ENCODE measurements around the gene GABPB1. TPM values are rescaled to one million over a fixed set of nuclear protein-coding genes. Genes with fewer than 3 reads are reported as not detected.

GABPB1 gene

GRCh38 chr15:50225938-50226337, 129.1 kb downstream of the GABPB1 start:
- no peak overlapping the region for H2AK5ac ChIP-seq (ENCODE audit: low read depth, low read length)
- no peaks in the 10 kb centered on the region for H3K36me3 ChIP-seq (replicated peaks in 1 of 2; ENCODE audit: control insufficient read depth in 2 of 2, insufficient read depth in 2 of 2, low read length in 2 of 2)
- H2BK5ac ChIP-seq (ENCODE audit: low read length), result no peak overlapping the region
- no peaks in the 10 kb centered on the region for H3K9me3 ChIP-seq (replicated peaks in 1 of 2; ENCODE audit: control insufficient read depth in 2 of 2, insufficient read depth in 1 of 2, low read depth in 1 of 2, low read length in 2 of 2)
- no peak overlapping the region for H3K14ac ChIP-seq (ENCODE audit: low read length)
- no CpG with 5 or more reads among the region's 3 CpGs for WGBS, 2 donors (ENCODE audit: extremely low coverage in 2 of 2, insufficient read length in 2 of 2, insufficient replicate concordance in 1 of 2)
- H4K91ac ChIP-seq (ENCODE audit: low read depth, low read length, poor library complexity), result no peak overlapping the region
- no peak overlapping the region for H4K8ac ChIP-seq (ENCODE audit: low read depth, low read length)
- H3K4me3 ChIP-seq (ENCODE audit: low read length in 2 of 2), result no peak overlapping the region
- no peak overlapping the region for H3K4ac ChIP-seq (ENCODE audit: low read length)
- DNase-seq (ENCODE audit: low spot score), result no peak
- H3K23ac ChIP-seq (ENCODE audit: low read depth, low read length, poor library complexity), result no peak overlapping the region
- H2AFZ ChIP-seq (ENCODE audit: low read length), result no peak overlapping the region
- no peak overlapping the region for H3K27ac ChIP-seq (replicated peaks; ENCODE audit: low read length)
- no peaks in the 10 kb centered on the region for H3K79me1 ChIP-seq (ENCODE audit: low read depth, low read length)
- no peak overlapping the region for H3K9ac ChIP-seq (ENCODE audit: low read depth, low read length, poor library complexity)
- H3K4me2 ChIP-seq (ENCODE audit: insufficient read depth, low read length, poor library complexity, severe bottlenecking), result no peak overlapping the region
- H3K4me1 ChIP-seq (ENCODE audit: control insufficient read depth in 2 of 2, insufficient read depth in 1 of 2, low read depth in 1 of 2, low read length in 2 of 2), result no peaks in the 10 kb centered on the region
- no peak overlapping the region for H2BK120ac ChIP-seq (ENCODE audit: low read depth, low read length)
- no peak overlapping the region for H3K18ac ChIP-seq (ENCODE audit: low read length)
- no peaks in the 10 kb centered on the region for H3K27me3 ChIP-seq (ENCODE audit: control insufficient read depth in 3 of 3, insufficient read depth in 3 of 3, low read depth in 1 of 3, low read length in 3 of 3)
- no peak overlapping the region for H2BK12ac ChIP-seq (ENCODE audit: low read length)
- H2BK15ac ChIP-seq (ENCODE audit: low read length), result no peak overlapping the region

Small RNAs within 50 kb of the gene (small RNA-seq; reads per million reads assigned to genes)
- gene RNU6-94P (ENCODE audit: insufficient read depth), result not detected

Measured in neuronal stem cell (in vitro differentiated cells).